Neutrophil (primary cell): ENCODE results near the gene GAB1.

ENCODE experiments used
- H3K27ac ChIP-seq: fragments of 200-600 bp; sonication (generic); 2 replicates; pipeline ENCODE4 v1.5.1; 2016; ENCODE audit warnings: mild to moderate bottlenecking, moderate library complexity
- H3K27me3 ChIP-seq: fragments of 200-600 bp; sonication (generic); 2 replicates; pipeline ENCODE4 v1.6.0; 2016; ENCODE audit warnings: mild to moderate bottlenecking
- H3K36me3 ChIP-seq: fragments of 200-600 bp; sonication (generic); 2 replicates; pipeline ENCODE4 v1.5.1; 2017
- H3K4me1 ChIP-seq, 2 experiments: fragments of 200-600 bp in 1 of 2; sonication (generic) in 1 of 2; 1 replicate in 1 of 2; 2 replicates in 1 of 2; pipeline versions ENCODE4 v1.5.1 to v1.6.1; 2013 to 2016; ENCODE audit warnings: low read depth in 1 of 2, low read length in 1 of 2, mild to moderate bottlenecking in 1 of 2, moderate library complexity in 1 of 2; ENCODE audit not compliant: control insufficient read depth in 1 of 2, insufficient read depth in 1 of 2
- H3K4me3 ChIP-seq, 2 experiments: fragments of 200-600 bp in 1 of 2; sonication (generic) in 1 of 2; 1 replicate in 1 of 2; 2 replicates in 1 of 2; pipeline ENCODE4 v1.5.1; 2013 to 2016; ENCODE audit warnings: low read depth in 1 of 2, low read length in 1 of 2, mild to moderate bottlenecking in 1 of 2, moderate library complexity in 1 of 2
- H3K9me3 ChIP-seq: fragments of 200-600 bp; sonication (generic); 2 replicates; pipeline ENCODE4 v1.5.1; 2016
- CTCF ChIP-seq: fragments of 200-600 bp; sonication (generic); IDR thresholded peaks from 2 replicates; pipeline ENCODE4 v1.5.1; 2016; ENCODE audit warnings: antibody characterized with exemption

GAB1 gene

GRCh38 chr4:143455211-143455610, 118.5 kb downstream of the GAB1 start:
- Histone ChIP-seq H3K36me3 (peaks cover 11% of the 10 kb centered on the region), H3K4me1 (no peaks in the 10 kb centered on the region), H3K9me3 (no peaks in the 10 kb centered on the region), H3K4me3 (no peak overlapping the region), H3K27me3 (no peaks in the 10 kb centered on the region), H3K27ac (no peak overlapping the region)
- TF ChIP-seq CTCF = no peak

- Histone ChIP-seq H3K9me3 (no peaks in the 10 kb centered on the region), H3K4me1 (no peaks in the 10 kb centered on the region), H3K27ac (no peak overlapping the region), H3K27me3 (no peaks in the 10 kb centered on the region), H3K36me3 (peaks cover 42% of the 10 kb centered on the region), H3K4me3 (no peak overlapping the region)
- TF ChIP-seq CTCF = no peak
Measured at GRCh38 chr4:143458966-143459365, 122.3 kb downstream of the GAB1 start.

GRCh38 chr4:143473334-143474126, 136.9 kb downstream of the GAB1 start:
- no peak for TF ChIP-seq CTCF
- Histone ChIP-seq H3K9me3 (no peaks in the 10 kb centered on the region), H3K27me3 (no peaks in the 10 kb centered on the region), H3K4me3 (no peak overlapping the region), H3K4me1 (no peaks in the 10 kb centered on the region), H3K27ac (no peak overlapping the region), H3K36me3 (peaks cover 26% of the 10 kb centered on the region)

- peaks cover 2% of the 10 kb centered on the region for H3K36me3 ChIP-seq
- no peak overlapping the region for H3K27ac ChIP-seq
- H3K9me3 ChIP-seq = no peaks in the 10 kb centered on the region
- TF ChIP-seq CTCF = no peak
- H3K4me3 ChIP-seq = no peak overlapping the region
- H3K4me1 ChIP-seq = no peaks in the 10 kb centered on the region
- no peaks in the 10 kb centered on the region for H3K27me3 ChIP-seq
Measured at GRCh38 chr4:143477487-143477886, 140.8 kb downstream of the GAB1 start.

GRCh38 chr4:143481361-143481760, 144.7 kb downstream of the GAB1 start:
- no peaks in the 10 kb centered on the region for H3K27me3 ChIP-seq
- no peak overlapping the region for H3K27ac ChIP-seq
- no peaks in the 10 kb centered on the region for H3K4me1 ChIP-seq
- no peaks in the 10 kb centered on the region for H3K9me3 ChIP-seq
- no peak overlapping the region for H3K4me3 ChIP-seq
- H3K36me3 ChIP-seq = no peaks in the 10 kb centered on the region
- no peak for TF ChIP-seq CTCF
